ENCODE data around the gene RDH16.
"Not testable (repeated sequence)": the region's sequence is repeated elsewhere in the genome, so short reads cannot be mapped to it uniquely, and the experiment has no call there.

Gene RDH16

DNA sequence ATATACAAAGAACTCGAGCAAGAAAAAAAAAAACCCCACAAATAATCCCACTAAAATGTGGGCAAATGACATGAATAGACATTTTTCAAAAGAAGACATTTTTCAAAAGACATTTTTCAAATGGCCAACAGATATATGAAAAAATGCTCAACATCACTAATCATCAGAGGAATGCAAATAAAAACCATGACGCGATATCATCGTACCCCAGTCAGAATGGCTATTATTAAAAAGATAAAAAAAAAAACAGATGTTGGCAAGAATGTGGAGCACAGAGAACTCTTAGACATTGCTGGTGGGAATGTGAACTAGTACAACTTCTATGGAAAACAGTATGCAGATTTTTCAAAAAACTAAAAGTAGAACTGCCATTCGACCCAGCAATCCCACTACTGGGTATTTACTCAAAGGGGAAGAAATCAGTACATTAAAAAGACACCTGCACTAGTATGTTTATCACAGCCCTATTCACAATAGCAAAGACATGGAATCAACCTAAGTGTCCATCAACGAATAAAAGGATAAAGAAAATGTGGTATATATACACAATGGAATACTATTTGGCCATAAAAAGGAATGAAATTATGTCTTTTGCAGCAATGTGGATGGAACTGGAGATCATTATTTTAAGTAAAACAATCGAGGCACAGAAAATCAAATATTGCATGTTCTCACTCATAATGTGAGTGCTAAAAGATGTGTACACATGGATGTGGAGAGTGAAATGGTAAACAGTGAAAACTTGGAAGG is 32.6 kb upstream of the RDH16 start:
- DNase-seq (ENCODE audit: low spot score): no peak

DNA sequence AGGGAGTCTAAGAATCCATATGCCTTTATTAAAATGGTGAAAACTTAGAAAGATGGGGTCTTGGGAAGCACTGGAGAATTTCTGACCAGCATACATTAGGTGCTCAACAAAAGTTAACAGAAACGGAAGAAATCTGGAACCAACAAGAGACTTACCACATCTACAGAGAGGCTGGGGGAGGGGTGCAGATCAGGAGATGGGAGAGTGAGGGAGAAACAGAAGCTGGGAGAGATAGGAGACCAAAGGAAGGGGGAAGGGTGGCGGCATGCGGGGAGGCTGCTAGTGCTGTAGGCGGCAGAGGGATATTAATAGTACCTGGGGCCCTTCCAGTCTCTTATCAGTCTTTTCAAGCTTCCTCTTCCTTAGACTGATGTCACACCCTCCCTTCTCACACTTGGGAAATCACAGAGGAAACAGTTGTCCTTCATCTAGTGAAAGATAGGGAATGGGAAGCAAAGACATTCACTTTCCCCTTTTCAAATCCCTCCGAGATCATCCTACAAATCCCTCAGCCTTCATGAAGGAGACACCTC is 30.9 kb upstream of the RDH16 start:
- no peak for DNase-seq (ENCODE audit: low spot score)

DNA sequence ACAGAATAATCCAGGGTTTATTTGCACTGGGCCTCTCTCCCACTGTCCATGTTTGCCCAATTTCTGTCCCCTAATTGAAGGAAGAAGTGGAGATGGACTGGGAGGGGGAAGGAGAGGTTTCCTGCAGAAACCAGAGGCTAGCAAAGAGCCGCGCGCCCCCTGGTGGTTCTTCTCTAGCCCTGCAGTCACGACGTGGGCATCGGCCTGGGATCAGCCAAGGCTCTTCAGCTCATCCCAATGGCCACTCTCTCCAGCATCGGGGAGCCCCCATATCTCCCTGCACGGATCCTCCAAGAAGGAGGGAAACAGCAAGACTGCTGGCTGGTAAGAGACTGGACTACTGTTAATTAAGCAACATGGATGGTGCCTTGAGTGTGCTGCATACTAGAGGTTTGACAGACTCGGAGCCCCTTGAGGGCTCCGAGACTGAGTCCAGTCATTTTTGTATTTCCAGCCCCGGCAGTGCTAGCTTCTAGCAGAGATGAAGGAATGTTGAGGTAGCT is 30.2 kb upstream of the RDH16 start:
- DNase-seq (ENCODE audit: low spot score): peak; percentile 89

DNA sequence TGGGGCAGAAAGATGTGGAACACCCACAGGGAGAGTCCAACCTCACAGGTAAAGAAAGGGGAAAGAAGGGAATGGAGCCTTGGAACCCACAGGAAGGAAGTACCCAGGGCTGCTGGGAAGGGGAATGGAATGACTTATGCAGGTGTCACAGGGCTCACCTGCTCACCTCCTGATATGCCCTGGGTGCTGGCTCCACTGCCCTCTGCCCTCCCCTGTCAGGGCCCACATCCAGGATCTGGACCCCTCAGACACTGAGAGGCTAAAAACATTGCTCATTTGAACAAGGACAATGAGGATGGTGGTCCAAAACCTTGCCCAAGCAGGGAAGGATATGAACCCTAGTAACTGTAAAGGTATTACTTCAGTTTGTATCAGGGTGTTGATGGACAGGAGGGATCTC is 29.6 kb upstream of the RDH16 start:
- DNase-seq (ENCODE audit: low spot score): no peak

DNA sequence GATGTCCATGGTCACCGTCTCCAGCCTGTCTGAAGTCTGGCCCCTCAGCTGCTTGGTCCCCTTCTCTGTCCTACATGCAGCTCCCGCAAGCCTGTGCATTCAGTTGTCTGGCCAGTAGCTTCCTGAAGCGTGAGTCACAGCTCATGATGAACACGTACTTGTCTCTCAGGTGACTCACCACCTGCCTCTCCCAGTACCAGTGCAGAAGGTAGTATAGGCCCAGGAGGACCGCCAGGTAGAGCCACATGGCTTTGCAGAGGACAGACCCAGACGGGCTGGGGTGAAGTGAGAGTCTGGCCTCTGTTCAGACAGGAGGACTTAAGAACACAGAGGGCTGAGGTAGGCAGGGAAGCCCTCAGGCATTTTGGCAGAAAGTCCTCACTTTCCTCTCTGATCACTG is 28.3 kb upstream of the RDH16 start:
- DNase-seq (ENCODE audit: low spot score): not testable (repeated sequence)

DNA sequence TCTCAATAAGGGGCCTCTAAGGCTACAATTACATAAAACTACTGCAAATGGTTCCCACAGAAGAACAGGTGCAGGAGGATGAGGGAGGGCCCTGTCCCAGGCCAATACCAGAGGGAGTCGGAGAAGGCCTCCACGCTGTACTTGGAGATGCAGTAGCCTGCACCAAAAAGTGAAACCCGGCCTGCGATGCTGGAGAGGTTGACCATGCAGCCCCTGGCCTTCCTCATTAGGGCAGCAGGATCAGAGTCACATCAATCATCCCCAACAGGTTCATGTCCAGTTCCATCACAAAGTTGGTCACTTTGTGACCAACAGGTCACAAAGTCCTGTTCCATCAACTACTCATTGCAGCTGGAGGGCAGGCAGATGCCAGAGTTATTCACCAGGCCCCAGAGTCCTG is 26.0 kb upstream of the RDH16 start:
- DNase-seq (ENCODE audit: low spot score): no peak

DNA sequence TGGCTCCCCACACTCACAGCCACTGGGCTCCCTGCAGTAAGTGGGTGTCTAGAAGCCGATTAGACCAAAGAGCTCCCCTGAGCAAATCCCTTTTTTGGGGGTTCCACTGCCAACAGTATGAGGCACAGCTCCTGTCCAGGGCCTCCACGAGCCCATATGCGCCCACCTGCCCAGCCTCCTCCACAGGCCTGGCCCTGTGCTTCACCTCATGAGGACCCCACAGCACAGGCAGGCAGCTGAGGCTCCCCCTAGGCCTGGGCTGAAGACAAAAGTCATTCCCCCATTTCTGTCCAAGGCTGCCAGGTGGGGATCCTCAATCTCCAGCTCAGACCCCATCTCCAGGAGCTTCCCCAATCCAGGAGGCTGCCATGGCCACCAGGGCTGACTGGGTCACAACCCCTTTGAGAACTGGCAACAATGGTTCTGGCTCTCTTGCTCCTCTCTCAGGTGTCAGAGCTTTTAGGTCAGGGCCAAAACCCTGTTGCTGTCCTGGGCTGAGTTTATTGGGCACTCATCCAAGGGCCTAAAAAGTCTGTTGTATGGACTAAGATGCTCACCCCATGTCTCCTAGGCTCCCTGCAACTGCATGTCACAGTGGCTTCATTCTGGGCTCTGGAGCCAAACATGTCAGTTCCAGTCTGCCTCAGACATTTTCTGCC is 25.3 kb upstream of the RDH16 start:
- not testable (repeated sequence) for DNase-seq (ENCODE audit: low spot score)

DNA sequence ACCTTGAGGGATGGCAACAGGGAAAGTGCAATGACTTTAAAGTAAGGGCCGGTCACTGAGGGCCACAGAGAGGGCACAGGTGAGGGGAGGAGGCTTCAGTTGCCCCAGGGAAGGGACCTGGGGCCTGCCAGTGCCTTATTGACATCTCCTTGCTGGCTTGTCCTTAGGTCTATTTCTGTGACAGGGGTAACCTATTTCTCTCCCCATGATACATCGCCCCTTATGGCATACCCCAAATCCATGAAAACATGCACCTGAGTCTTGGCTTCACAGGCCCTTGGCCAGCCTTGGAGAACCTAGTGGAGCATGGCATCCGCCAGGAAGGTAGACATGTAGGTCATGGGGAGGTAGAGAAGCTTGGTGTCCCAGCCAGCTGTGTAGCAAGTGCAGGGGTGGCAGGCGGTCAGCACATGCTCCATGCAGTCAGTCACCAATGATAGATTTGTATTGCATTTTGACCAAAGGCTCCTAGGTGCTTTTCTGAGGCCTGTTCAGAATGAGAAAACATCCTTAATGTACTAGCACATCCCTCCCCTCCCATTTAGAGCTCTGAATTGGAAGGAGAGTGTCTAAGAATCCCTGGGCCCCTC is 23.6 kb upstream of the RDH16 start:
- DNase-seq (ENCODE audit: low spot score): no peak

DNA sequence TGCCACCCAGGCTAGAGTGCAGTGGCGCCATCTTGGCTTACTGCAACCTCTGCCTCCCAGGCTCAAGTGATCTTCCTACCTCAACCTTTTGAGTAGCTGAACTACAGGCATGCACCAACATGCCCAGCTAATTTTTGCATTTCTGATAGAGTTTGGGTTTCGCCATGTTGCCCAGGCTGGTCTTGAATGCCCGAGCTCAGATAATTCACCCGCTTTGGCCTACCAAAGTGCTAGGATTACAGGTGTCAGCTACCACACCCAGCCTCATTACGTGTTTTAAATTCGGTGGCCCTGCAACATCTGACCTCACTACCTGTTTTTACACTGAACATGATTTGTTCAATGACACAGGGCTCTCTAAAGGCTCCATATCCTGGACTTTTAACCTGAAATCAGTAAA is 22.9 kb upstream of the RDH16 start:
- DNase-seq (ENCODE audit: low spot score): no peak

DNA sequence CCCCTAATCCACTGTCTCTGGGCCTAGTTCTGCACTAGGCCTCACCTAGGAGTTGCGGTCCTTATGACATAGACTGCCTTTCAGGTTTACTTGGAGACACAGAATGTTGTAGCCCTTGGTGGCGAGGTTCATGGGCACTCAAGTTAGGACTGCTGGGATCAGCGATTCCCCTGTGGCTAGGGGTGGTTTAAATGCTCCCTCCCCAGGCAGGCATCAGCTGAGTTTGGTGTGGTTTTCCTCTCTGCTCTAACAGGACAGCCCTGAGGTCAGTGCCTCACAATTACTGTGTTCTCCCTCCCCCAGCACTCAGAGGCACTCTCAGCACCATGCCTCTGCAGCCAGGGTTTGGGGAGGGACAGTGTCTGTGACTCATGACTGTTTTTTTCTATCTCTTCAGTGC is 22.2 kb upstream of the RDH16 start:
- no peak for DNase-seq (ENCODE audit: low spot score)

DNA sequence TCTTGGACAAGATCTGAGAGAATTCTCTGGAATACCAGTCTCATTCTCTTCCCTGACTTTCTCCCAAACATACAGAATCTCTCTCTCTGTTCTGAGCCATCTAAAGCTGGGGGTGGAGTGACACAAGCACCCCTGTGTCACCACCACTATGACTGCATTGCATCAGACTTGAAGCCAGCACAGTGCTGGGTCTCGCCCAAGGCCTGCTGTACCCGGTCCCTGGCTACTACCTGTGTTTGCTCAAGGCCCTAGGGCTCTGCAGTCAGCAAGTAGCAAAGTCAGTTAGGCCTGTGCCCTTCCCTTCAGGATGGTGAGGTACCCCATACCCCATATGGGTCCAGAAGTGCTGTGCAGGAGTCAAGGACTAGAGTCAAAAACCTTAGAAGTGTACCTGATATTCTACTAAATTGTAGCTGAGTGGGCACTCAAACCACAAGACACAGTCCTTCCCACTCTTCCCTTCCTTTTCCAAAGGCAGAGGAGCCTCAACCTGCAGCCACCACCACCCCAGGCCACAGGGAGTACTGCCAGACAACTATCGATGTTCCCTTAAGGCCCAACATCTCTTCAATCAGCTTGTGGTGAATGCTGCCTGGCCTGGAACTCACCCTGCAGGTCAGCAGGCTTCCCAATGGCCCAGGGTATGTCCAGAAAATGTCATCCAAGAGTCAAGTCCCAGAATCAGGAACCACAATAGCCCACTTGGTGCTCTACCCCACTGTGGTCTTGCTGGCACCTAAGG is 21.2 kb upstream of the RDH16 start:
- no peak for DNase-seq (ENCODE audit: low spot score)

DNA sequence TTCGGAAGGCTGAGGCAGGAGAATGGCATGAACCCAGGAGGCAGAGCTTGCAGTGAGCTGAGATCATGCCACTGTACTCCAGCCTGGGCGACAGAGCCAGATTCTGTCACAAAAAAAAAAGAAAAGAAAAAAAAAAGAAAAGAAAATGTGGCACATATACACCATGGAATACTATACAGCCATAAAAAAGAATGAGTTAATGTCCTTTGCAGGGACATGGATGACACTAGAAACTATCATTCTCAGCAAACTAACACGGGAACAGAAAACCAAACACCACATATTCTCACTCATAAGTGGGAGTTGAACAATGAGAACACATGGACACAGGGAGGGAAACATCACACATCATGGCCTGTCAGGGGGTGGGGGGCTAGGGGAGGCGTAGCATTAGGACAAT is 20.0 kb upstream of the RDH16 start:
- not testable (repeated sequence) for DNase-seq (ENCODE audit: low spot score)

DNA sequence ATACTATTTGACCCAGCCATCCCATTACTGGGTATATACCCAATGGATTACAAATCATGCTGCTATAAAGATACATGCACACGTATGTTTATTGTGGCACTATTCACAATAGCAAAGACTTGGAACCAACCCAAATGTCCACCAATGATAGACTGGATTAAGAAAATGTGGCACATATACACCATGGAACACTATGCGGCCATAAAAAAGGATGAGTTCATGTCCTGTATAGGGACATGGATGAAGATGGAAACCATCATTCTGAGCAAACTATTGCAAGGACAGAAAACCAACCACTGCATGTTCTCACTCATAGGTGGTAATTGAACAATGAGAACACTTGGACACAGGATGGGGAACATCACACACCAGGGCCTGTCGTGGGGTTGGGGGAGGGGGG is 16.8 kb upstream of the RDH16 start:
- not testable (repeated sequence) for DNase-seq (ENCODE audit: low spot score)

DNA sequence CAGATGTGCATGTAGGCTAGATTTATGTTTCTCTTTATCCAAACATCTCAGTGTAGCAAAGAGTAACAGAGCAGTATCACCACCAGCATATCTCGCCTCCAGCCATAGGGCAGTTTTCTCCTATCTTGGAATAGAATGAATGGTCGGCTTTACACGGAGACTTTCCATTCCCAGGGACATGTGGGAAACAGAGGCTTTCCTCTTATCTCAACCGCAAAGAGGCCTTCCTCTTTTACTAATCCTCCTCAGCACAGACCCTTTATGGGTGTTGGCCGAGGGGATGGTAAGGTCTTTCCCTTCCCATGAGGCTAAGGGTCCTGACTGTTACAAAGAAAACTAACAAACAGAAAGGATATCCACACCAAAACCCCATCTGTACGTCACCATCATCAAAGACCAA is 11.5 kb upstream of the RDH16 start:
- DNase-seq (ENCODE audit: low spot score): not testable (repeated sequence)

DNA sequence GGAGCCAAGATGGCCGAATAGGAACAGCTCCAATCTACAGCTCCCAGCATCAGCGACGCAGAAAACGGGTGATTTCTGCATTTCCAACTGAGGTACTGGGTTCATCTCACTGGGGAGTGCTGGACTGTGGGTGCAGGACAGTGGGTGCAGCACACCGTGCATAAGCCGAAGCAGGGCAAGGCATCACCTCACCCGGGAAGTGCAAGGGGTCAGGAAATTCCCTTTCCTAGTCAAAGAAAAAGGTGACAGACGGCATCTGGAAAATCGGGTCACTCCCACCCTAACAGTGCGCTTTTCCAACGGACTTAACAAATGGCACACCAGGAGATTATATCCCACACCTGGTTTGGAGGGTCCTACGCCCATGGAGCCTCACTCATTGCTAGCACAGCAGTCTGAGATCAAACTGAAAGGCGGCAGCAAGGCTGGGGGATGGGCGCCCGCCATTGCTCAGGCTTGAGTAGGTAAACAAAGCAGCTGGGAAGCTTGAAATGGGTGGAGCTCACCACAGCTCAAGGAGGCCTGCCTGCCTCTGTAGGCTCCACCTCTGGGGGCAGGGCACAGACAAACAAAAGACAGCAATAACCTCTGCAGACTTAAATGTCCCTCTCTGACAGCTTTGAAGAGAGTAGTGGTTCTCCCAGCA is 8.7 kb upstream of the RDH16 start:
- not testable (repeated sequence) for DNase-seq (ENCODE audit: low spot score)

DNA sequence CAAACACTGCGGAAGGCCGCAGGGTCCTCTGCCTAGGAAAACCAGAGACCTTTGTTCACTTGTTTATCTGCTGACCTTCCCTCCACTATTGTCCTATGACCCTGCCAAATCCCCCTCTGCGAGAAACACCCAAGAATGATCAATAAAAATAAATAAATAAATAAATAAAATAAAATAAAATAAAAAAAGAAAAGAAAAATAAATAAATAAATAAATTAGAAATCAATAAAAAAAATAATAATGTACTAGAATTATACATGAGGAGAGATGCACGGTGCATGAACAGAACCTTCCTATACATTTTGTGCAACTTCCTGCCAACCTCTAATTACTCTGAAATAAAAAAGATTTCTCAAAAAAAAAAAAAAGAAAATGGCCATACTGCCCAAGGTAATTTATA is 7.7 kb upstream of the RDH16 start:
- DNase-seq (ENCODE audit: low spot score): not testable (repeated sequence)

DNA sequence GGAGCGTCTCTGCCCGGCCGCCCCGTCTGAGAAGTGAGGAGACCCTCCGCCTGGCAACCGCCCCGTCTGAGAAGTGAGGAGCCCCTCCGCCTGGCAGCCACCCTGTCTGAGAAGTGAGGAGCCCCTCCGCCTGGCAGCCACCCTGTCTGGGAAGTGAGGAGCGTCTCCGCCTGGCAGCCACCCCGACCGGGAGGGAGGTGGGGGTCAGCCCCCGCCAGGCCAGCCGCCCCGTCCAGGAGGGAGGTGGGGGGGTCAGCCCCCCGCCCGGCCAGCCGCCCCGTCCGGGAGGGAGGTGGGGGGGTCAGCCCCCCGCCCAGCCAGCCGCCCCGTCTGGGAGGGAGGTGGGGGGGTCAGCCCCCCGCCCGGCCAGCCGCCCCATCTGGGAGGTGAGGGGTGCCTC is 6.1 kb upstream of the RDH16 start:
- not testable (repeated sequence) for DNase-seq (ENCODE audit: low spot score)

DNA sequence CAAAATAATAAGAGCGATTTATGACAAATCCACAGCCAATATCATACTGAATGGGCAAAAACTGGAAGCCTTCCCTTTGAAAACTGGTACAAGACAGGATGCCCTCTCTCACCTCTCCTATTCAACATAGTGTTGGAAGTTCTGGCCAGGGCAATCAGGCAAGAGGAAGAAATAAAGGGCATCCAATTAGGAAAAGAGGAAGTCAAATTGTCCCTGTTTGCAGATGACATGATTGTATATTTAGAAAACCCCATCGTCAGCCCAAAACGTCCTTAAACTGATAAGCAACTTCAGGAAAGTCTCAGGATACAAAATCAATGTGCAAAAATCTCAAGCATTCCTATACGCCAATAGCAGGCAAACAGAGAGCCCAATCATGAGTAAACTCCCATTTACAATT is 4.8 kb upstream of the RDH16 start:
- DNase-seq (ENCODE audit: low spot score): not testable (repeated sequence)

DNA sequence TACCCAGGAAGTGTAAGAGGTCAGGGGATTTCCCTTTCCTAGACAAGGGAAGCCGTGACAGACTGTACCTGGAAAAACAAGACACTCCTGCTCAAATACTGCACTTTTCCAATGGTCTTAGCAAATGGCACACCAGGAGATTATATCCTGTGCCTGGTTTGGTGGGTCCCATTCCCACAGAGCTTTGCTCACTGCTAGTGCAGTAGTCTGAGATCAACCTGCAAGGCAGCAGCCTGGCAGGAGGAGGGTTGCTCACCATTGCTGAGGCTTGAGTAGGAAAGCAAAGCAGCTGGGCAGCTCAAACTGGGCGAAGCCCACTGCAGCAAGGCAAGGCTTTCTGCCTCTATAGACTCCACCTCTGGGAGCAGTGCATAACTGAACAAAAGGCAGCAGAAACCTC is 1.0 kb upstream of the RDH16 start:
- no peak for DNase-seq (ENCODE audit: low spot score)

DNA sequence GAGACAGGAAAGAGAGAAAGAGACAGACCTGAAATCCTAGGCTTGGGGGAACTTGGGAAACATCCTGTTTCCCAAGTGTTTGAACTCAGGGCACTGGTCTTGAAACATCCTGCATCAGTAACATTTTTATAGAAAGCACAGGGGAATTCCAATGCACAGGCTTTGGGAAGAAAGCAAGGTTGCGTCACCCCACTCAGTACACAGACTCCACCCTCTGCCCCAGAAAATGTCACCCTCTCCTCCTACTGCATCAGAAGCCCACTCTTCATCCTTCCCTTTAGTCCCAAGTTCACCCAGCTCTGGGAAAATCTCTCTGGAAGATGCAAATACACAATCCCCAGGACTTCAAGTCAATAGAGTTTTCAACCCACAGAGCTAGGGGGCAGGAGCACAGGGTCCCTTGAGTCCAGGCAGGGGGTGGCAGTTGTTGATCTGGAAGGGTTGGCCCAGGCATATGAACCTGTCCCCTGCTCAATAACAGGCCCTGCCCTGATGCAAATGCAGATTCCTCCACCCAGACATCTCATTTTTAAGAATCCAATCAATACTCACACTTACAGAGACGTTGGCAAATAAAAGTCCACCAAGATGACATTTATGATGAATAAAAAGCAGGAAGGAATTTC is 1.7 kb downstream of the RDH16 start:
- no peak for DNase-seq (ENCODE audit: low spot score)

DNA sequence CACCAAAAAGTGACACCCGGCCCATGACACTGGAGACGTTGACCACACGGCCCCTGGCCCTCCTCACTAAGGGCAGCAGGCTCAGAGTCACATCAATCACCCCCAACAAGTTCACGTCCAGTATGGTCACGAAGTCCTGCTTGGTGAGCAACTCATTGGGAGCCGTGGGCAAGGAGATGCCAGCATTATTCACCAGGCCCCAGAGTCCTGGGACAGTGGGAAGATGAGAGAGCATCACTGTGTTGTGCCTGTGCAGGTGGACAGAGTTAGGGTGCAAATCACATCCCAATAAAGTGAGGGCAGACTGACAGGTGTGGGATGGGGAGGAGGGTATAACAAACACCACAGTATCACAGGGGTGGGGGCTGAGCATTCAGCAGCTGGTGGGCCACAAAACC is 2.5 kb downstream of the RDH16 start:
- DNase-seq (ENCODE audit: low spot score): no peak
